ENCODE results near the gene MPPED2. TPM values are rescaled to one million over a fixed set of nuclear protein-coding genes. Genes with fewer than 3 reads are reported as not detected.

MPPED2 gene
- total and polyA plus RNA-seq, 2 experiments from 2014 or later, result 7.0 to 7.6 TPM

DNA sequence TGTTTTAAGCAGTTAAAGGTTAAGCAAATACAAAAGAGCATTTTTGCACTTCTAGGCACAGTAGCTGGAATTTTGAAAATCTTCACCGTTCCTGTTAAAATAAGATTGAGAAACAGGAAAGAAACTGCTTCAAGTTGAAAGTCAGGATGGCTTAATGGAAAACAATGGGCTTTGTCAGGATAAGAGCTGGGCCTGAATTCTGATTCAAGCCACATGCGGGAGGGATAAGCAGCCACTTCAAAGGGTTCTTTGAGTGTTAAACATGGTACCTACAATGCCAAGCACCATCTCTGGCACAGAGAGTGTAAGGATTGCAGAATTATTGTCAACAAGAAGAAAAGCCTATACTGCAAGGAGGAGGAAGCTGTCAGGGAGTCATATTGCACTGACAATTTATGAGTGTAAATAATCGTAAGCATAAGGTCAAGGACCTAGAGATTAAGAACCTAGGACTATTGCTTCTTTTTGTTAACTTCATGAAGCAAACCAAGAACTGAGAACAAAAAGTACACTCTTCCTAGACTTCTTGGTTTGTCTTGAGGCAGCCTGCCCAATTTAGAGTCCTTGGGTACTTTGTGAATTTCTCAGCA, 32.5 kb downstream of the MPPED2 start:
- H3K4me2 ChIP-seq, result no peak overlapping the region
- H3K4me1 ChIP-seq (ENCODE audit: insufficient read depth), result no peaks in the 10 kb centered on the region
- TF ChIP-seq, protein P1, sequence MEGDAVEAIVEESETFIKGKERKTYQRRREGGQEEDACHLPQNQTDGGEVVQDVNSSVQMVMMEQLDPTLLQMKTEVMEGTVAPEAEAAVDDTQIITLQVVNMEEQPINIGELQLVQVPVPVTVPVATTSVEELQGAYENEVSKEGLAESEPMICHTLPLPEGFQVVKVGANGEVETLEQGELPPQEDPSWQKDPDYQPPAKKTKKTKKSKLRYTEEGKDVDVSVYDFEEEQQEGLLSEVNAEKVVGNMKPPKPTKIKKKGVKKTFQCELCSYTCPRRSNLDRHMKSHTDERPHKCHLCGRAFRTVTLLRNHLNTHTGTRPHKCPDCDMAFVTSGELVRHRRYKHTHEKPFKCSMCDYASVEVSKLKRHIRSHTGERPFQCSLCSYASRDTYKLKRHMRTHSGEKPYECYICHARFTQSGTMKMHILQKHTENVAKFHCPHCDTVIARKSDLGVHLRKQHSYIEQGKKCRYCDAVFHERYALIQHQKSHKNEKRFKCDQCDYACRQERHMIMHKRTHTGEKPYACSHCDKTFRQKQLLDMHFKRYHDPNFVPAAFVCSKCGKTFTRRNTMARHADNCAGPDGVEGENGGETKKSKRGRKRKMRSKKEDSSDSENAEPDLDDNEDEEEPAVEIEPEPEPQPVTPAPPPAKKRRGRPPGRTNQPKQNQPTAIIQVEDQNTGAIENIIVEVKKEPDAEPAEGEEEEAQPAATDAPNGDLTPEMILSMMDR (IDR thresholded peaks at IDR 0.05; ENCODE audit: poor library complexity), result no peak
- TF ChIP-seq EZH2 (IDR thresholded peaks at IDR 0.05; ENCODE audit: borderline replicate concordance) (no peak), EZH2phosphoT487 (IDR thresholded peaks at IDR 0.05; ENCODE audit: low read depth, severe bottlenecking, unreplicated experiment) (no peak)
- no peaks in the 10 kb centered on the region for H3K36me3 ChIP-seq (replicated peaks; ENCODE audit: insufficient read depth, low read depth)
- H3K27ac ChIP-seq, result no peak overlapping the region
- H4K20me1 ChIP-seq (ENCODE audit: insufficient read depth, poor library complexity, severe bottlenecking), result no peaks in the 10 kb centered on the region
- 30% methylated on average over 3 of the region's 3 CpGs for WGBS (ENCODE audit: low lambda C conversion rate, missing lambda C conversion rate)
- no peaks in the 10 kb centered on the region for H3K9me2 ChIP-seq (replicated peaks; ENCODE audit: insufficient read depth)
- no peaks in the 10 kb centered on the region for H3K79me2 ChIP-seq
- H3K4me3 ChIP-seq, result no peak overlapping the region
- H3K27me3 ChIP-seq, result no peaks in the 10 kb centered on the region
- no peak overlapping the region for H2AFZ ChIP-seq
- no peak for DNase-seq (ENCODE audit: low spot score)
- H3K9me3 ChIP-seq (ENCODE audit: low read depth), result no peaks in the 10 kb centered on the region

DNA sequence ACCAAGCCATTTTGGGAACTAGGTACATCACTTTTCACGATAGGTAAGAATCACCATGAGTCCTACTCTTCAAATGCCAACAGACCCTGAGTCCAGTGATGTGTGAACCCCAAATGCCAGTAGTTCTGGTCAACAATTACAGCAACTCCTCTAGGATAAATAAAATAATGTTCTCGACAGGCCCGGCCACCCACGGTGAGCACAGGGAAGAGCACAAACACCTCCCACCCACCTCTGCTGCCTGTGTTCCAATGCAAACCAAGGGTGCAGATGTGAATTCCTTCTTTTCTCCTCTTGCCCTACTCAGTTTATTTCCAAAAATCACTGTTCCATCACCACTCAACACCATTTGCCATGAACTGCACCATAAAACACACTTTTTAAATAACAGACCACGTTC, 33.3 kb downstream of the MPPED2 start:
- H3K27me3 ChIP-seq, result no peaks in the 10 kb centered on the region
- WGBS (ENCODE audit: low lambda C conversion rate, missing lambda C conversion rate), result 82% methylated on average over 5 of the region's 5 CpGs
- H3K36me3 ChIP-seq (replicated peaks; ENCODE audit: insufficient read depth, low read depth), result no peaks in the 10 kb centered on the region
- H4K20me1 ChIP-seq (ENCODE audit: insufficient read depth, poor library complexity, severe bottlenecking), result no peaks in the 10 kb centered on the region
- no peak overlapping the region for H3K4me3 ChIP-seq
- no peak for TF ChIP-seq EZH2phosphoT487 (IDR thresholded peaks at IDR 0.05; ENCODE audit: low read depth, severe bottlenecking, unreplicated experiment)
- TF ChIP-seq, protein P1 (IDR thresholded peaks at IDR 0.05; ENCODE audit: poor library complexity), result no peak
- no peak for TF ChIP-seq EZH2 (IDR thresholded peaks at IDR 0.05; ENCODE audit: borderline replicate concordance)
- H3K9me2 ChIP-seq (replicated peaks; ENCODE audit: insufficient read depth), result no peaks in the 10 kb centered on the region
- DNase-seq (ENCODE audit: low spot score), result no peak
- H3K4me2 ChIP-seq, result no peak overlapping the region
- no peaks in the 10 kb centered on the region for H3K79me2 ChIP-seq
- no peaks in the 10 kb centered on the region for H3K4me1 ChIP-seq (ENCODE audit: insufficient read depth)
- H2AFZ ChIP-seq, result no peak overlapping the region
- H3K9me3 ChIP-seq (ENCODE audit: low read depth), result no peaks in the 10 kb centered on the region
- H3K27ac ChIP-seq, result no peak overlapping the region

DNA sequence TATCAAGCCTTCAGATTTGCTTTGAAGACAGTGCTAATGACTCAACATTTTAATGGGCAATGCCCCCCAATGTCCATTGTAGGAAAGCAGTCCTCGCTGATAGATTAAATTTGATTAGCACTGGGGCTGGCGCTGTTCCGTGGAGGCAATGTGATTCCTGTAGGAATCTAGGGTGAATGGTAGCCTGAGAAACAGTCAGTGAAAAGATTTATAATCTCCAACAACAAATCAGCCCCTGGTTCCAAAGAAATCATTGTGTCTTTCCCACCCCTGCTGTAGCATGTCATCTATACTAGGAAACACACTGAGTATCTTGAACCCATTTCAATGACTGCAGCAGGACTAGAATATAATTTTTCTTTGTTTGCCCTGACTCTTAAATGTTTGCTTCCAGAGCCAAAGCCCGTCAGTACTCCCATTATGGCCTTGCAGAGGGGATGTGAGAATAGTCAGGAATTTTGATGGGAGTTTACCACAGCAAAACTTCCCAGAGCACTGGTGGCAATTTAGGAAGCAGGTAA, 36.1 kb downstream of the MPPED2 start:
- no peaks in the 10 kb centered on the region for H3K4me1 ChIP-seq (ENCODE audit: insufficient read depth)
- 79% methylated on average over 4 of the region's 4 CpGs for WGBS (ENCODE audit: low lambda C conversion rate, missing lambda C conversion rate)
- TF ChIP-seq EZH2 (IDR thresholded peaks at IDR 0.05; ENCODE audit: borderline replicate concordance), result no peak
- TF ChIP-seq, protein P1 (IDR thresholded peaks at IDR 0.05; ENCODE audit: poor library complexity), result no peak
- TF ChIP-seq EZH2phosphoT487 (IDR thresholded peaks at IDR 0.05; ENCODE audit: low read depth, severe bottlenecking, unreplicated experiment), result no peak
- no peaks in the 10 kb centered on the region for H3K79me2 ChIP-seq
- H3K27me3 ChIP-seq, result no peaks in the 10 kb centered on the region
- no peaks in the 10 kb centered on the region for H3K36me3 ChIP-seq (replicated peaks; ENCODE audit: insufficient read depth, low read depth)
- no peak overlapping the region for H3K4me3 ChIP-seq
- H2AFZ ChIP-seq, result no peak overlapping the region
- H4K20me1 ChIP-seq (ENCODE audit: insufficient read depth, poor library complexity, severe bottlenecking), result no peaks in the 10 kb centered on the region
- no peak for DNase-seq (ENCODE audit: low spot score)
- H3K4me2 ChIP-seq, result no peak overlapping the region
- no peaks in the 10 kb centered on the region for H3K9me2 ChIP-seq (replicated peaks; ENCODE audit: insufficient read depth)
- peak overlapping the region; percentile 3 for H3K27ac ChIP-seq
- H3K9me3 ChIP-seq (ENCODE audit: low read depth), result no peaks in the 10 kb centered on the region

Measured in hepatocyte (in vitro differentiated cells).